GM13977 (cell line): Measurements from ENCODE around the gene AUTS2.

ENCODE experiments used
- DNase-seq: peaks from one replicate; pipeline ENCODE4 v3.0.0; 2012; ENCODE audit warnings: low spot score
- CTCF ChIP-seq: IDR thresholded peaks from 2 replicates; pipeline ENCODE4 v1.5.1; 2012; ENCODE audit warnings: mild to moderate bottlenecking, control low read depth; ENCODE audit not compliant: insufficient read depth; ENCODE audit errors: extremely low read depth, missing control alignments
- in situ Hi-C: fragments of 300-500 bp; cut with MboI; formaldehyde crosslinking; loops from one replicate; pipeline ENCODE4 v1.12.0; 2022; ENCODE audit warnings: low sequenced_read_pairs, low pct_unique_long_range_greater_than_20kb, mixed read lengths, inconsistent platforms; ENCODE audit not compliant: unreplicated experiment

Gene AUTS2

GRCh38 chr7:70069977-70070376, 471.7 kb downstream of the AUTS2 start:
- in situ Hi-C loops = no loop called here
- TF ChIP-seq CTCF = no peak
- no peak for DNase-seq

GRCh38 chr7:70071766-70072165, 473.5 kb downstream of the AUTS2 start:
- TF ChIP-seq CTCF = no peak
- DNase-seq = no peak
- in situ Hi-C loops = no loop called here

GRCh38 chr7:70072220-70072619, 473.9 kb downstream of the AUTS2 start:
- TF ChIP-seq CTCF = no peak
- in situ Hi-C loops = no loop called here
- no peak for DNase-seq

- in situ Hi-C loops = no loop called here
- TF ChIP-seq CTCF = no peak
- no peak for DNase-seq
Measured at GRCh38 chr7:70076325-70076724, 478.1 kb downstream of the AUTS2 start.

GRCh38 chr7:70082099-70082611, 483.9 kb downstream of the AUTS2 start:
- in situ Hi-C loops = no loop called here
- no peak for DNase-seq
- no peak for TF ChIP-seq CTCF

GRCh38 chr7:70091362-70091761, 493.1 kb downstream of the AUTS2 start:
- TF ChIP-seq CTCF = no peak
- no peak for DNase-seq
- in situ Hi-C loops = no loop called here
